PC-3 (cell line): ENCODE results near the gene SLC2A9. TPM values are rescaled to one million over a fixed set of nuclear protein-coding genes. Genes with fewer than 3 reads are reported as not detected.

Experiments
- ATAC-seq: fragments of 200-7000 bp; cut with Tn5 transposase; 2 replicates; pipeline ENCODE4 v1.9.1; 2020; ENCODE audit warnings: mild to moderate bottlenecking, moderate library complexity
- BruUV-seq: library from RNA; stranded (reverse); fragments of 400-500 nt; replicated peaks from 2 replicates; lab custom pipeline; 2021; lab: Mats Ljungman, UMichigan
- CTCF ChIA-PET: fragments of 300-600 bp; sonication (Branson Sonifier 250); formaldehyde crosslinking; loops from one replicate; lab custom pipeline; 2022; ENCODE audit warnings: antibody characterized with exemption; lab: Charles Lee
- POLR2A ChIA-PET: fragments of 300-600 bp; sonication (Branson Sonifier 250); formaldehyde crosslinking; loops from one replicate; lab custom pipeline; 2022; ENCODE audit warnings: antibody characterized with exemption; ENCODE audit not compliant: unreplicated experiment; lab: Charles Lee
- DNase-seq: peaks from one replicate; pipeline ENCODE4 v3.0.0-alpha.2; 2015
- H2AFZ ChIP-seq: fragments of 300-600 bp; sonication (generic); 2 replicates; pipeline ENCODE4 v1.6.0; 2016; ENCODE audit warnings: antibody characterized with exemption, low read length
- H3F3A ChIP-seq: fragments of 300-600 bp; sonication (generic); one replicate; pipeline ENCODE4 v1.6.0; 2017; ENCODE audit warnings: antibody characterized with exemption, low read length, control low read depth, mild to moderate bottlenecking; ENCODE audit not compliant: unreplicated experiment
- H3K27ac ChIP-seq: fragments of 300-600 bp; sonication (generic); 2 replicates; pipeline ENCODE4 v1.5.1; 2016; ENCODE audit warnings: mild to moderate bottlenecking, low read length
- H3K27me3 ChIP-seq: fragments of 300-600 bp; sonication (generic); 2 replicates; pipeline ENCODE4 v1.6.1; 2016; ENCODE audit warnings: low read length, mixed read lengths
- H3K36me3 ChIP-seq: fragments of 300-600 bp; sonication (generic); 2 replicates; pipeline ENCODE4 v1.6.1; 2016; ENCODE audit warnings: low read depth, mixed run types, low read length, mixed read lengths
- H3K4me1 ChIP-seq: fragments of 300-600 bp; sonication (generic); 2 replicates; pipeline ENCODE4 v1.5.1; 2016; ENCODE audit warnings: low read length; ENCODE audit not compliant: insufficient read depth
- H3K4me2 ChIP-seq: fragments of 300-600 bp; sonication (generic); 2 replicates; pipeline ENCODE4 v1.6.0; 2016; ENCODE audit warnings: low read length
- H3K4me3 ChIP-seq: fragments of 300-600 bp; sonication (generic); 2 replicates; pipeline ENCODE4 v1.5.1; 2016; ENCODE audit warnings: mild to moderate bottlenecking, low read length, mixed read lengths
- H3K79me2 ChIP-seq: fragments of 300-600 bp; sonication (generic); 2 replicates; pipeline ENCODE4 v1.6.1; 2017; ENCODE audit warnings: low read length, mixed read lengths
- H3K9ac ChIP-seq: fragments of 300-600 bp; sonication (generic); 2 replicates; pipeline ENCODE4 v1.6.0; 2016; ENCODE audit warnings: mild to moderate bottlenecking, low read length
- H3K9me2 ChIP-seq: fragments of 300-600 bp; sonication (generic); replicated peaks from 2 replicates; pipeline ENCODE4 v1.6.1; 2016; ENCODE audit warnings: mixed run types, low read length, mixed read lengths
- H3K9me3 ChIP-seq: fragments of 300-600 bp; sonication (generic); 2 replicates; pipeline ENCODE4 v1.6.1; 2016; ENCODE audit warnings: low read length, mixed read lengths
- H4K20me1 ChIP-seq: fragments of 300-600 bp; sonication (generic); 2 replicates; pipeline ENCODE4 v1.6.1; 2016; ENCODE audit warnings: low read length, mixed read lengths
- EZH2 ChIP-seq: fragments of 300-600 bp; sonication (generic); IDR thresholded peaks from one replicate; pipeline ENCODE4 v1.6.1; 2017; ENCODE audit warnings: antibody characterized with exemption, mild to moderate bottlenecking, low read length; ENCODE audit not compliant: unreplicated experiment
- EZH2phosphoT487 ChIP-seq: fragments of 300-600 bp; sonication (generic); IDR thresholded peaks from 2 replicates; pipeline ENCODE4 v1.6.1; 2018; ENCODE audit warnings: mild to moderate bottlenecking, antibody characterized with exemption, low read length, borderline replicate concordance
- intact Hi-C: fragments of 100-400 bp; cut with micrococcal nuclease; formaldehyde crosslinking; loops from 2 replicates; pipeline ENCODE4 v1.9.0; 2023
- total RNA-seq: library from RNA; depleted of rRNA; stranded (reverse); fragments of >200 nt; gene quantifications from 2 replicates; pipeline ENCODE4 v1.2.3, GENCODE V29; 2014
- TF ChIP-seq, protein P1 (sequence below): fragments of 300-600 bp; sonication (generic); conservative IDR thresholded peaks from 2 replicates; pipeline ENCODE4 v1.5.1; 2017; ENCODE audit warnings: antibody characterized with exemption, low read depth, mild to moderate bottlenecking, low read length

Gene SLC2A9
- total RNA-seq, 1 experiment from 2014 or later = 0.11 TPM

GRCh38 chr4:9859810-9860209 lies 161.5 kb downstream of the SLC2A9 start:
- DNase-seq (no peak), ATAC-seq (no peak)
- H3F3A ChIP-seq = no peaks in the 10 kb centered on the region
- no peaks in the 10 kb centered on the region for H3K9me2 ChIP-seq
- H3K27ac ChIP-seq = no peak overlapping the region
- H2AFZ ChIP-seq = no peak overlapping the region
- POLR2A ChIA-PET = no interaction called here
- no peaks in the 10 kb centered on the region for H3K27me3 ChIP-seq
- no peaks in the 10 kb centered on the region for H3K9me3 ChIP-seq
- no peak overlapping the region for H3K9ac ChIP-seq
- H4K20me1 ChIP-seq = no peaks in the 10 kb centered on the region
- no peaks in the 10 kb centered on the region for H3K36me3 ChIP-seq
- BruUV-seq = no TSS peak
- no peak overlapping the region for H3K4me3 ChIP-seq
- CTCF ChIA-PET = no interaction called here
- TF ChIP-seq, protein P1, sequence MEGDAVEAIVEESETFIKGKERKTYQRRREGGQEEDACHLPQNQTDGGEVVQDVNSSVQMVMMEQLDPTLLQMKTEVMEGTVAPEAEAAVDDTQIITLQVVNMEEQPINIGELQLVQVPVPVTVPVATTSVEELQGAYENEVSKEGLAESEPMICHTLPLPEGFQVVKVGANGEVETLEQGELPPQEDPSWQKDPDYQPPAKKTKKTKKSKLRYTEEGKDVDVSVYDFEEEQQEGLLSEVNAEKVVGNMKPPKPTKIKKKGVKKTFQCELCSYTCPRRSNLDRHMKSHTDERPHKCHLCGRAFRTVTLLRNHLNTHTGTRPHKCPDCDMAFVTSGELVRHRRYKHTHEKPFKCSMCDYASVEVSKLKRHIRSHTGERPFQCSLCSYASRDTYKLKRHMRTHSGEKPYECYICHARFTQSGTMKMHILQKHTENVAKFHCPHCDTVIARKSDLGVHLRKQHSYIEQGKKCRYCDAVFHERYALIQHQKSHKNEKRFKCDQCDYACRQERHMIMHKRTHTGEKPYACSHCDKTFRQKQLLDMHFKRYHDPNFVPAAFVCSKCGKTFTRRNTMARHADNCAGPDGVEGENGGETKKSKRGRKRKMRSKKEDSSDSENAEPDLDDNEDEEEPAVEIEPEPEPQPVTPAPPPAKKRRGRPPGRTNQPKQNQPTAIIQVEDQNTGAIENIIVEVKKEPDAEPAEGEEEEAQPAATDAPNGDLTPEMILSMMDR = no peak
- TF ChIP-seq EZH2 (no peak), EZH2phosphoT487 (no peak)
- no peaks in the 10 kb centered on the region for H3K4me1 ChIP-seq
- intact Hi-C loops = no loop called here
- H3K79me2 ChIP-seq = no peaks in the 10 kb centered on the region
- no peak overlapping the region for H3K4me2 ChIP-seq

GRCh38 chr4:9849538-9849920 lies 171.8 kb downstream of the SLC2A9 start:
- Histone ChIP-seq H2AFZ (no peak overlapping the region), H3K27me3 (no peaks in the 10 kb centered on the region; the same call in 1 of the 2 replicates), H4K20me1 (no peaks in the 10 kb centered on the region), H3F3A (no peaks in the 10 kb centered on the region), H3K9me2 (no peaks in the 10 kb centered on the region), H3K36me3 (no peaks in the 10 kb centered on the region), H3K4me3 (no peak overlapping the region), H3K4me2 (no peak overlapping the region), H3K9ac (no peak overlapping the region), H3K79me2 (no peaks in the 10 kb centered on the region), H3K27ac (no peak overlapping the region), H3K9me3 (no peaks in the 10 kb centered on the region), H3K4me1 (no peaks in the 10 kb centered on the region)
- TF ChIP-seq EZH2phosphoT487 (no peak), EZH2 (no peak)
- TF ChIP-seq, protein P1 = no peak
- no TSS peak for BruUV-seq
- ChIA-PET POLR2A (no interaction called here), CTCF (no interaction called here)
- ATAC-seq (no peak), DNase-seq (no peak)
- intact Hi-C loops = no loop called here

DNA sequence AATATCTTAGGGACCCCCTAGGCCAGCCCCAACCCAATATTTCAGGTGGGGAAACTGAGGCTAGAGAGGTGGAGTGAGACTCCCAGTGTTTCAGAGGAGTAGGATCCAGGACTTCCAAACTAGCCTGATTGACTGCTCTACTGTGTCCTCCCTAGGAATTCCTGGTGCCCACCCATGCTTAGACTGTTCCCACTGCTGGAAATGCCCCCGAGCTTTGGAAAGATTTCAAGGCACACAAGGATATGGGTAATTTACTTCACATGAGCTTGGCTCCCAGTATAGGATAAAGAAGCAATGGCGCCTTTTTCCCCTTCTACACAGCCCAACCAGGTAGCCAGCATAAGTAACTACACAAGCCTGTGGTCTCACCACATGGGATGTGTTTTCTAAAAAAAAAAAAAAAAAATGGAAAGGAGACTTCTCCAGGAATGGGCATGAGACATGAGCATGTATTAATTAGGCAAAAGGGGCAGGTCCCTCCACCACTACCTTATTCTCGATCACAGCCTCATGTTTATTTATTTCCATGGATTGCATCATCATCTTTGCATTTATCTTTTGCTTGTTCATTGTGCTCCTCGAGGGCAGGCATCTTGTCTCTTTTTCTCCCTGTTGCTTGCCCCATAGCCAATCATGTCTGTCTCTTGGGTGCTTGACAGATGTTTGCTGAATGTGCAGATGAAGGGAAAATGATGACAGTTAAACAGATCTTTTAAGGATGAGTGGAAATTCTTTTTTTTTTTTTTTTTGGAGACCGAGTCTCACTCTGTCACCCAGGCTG lies 173.1 kb downstream of the SLC2A9 start:
- no peaks in the 10 kb centered on the region for H3K9me2 ChIP-seq
- H3K9ac ChIP-seq = no peak overlapping the region
- ATAC-seq (no peak), DNase-seq (no peak)
- H3K79me2 ChIP-seq = no peaks in the 10 kb centered on the region
- no peak overlapping the region for H2AFZ ChIP-seq
- CTCF ChIA-PET = no interaction called here
- no peaks in the 10 kb centered on the region for H3K36me3 ChIP-seq
- no peaks in the 10 kb centered on the region for H3K4me1 ChIP-seq
- H3K4me2 ChIP-seq = no peak overlapping the region
- H3K4me3 ChIP-seq = no peak overlapping the region
- H3K9me3 ChIP-seq = no peaks in the 10 kb centered on the region
- no TSS peak for BruUV-seq
- H3K27ac ChIP-seq = no peak overlapping the region
- H3K27me3 ChIP-seq = no peaks in the 10 kb centered on the region; the same call in 1 of the 2 replicates
- POLR2A ChIA-PET = no interaction called here
- no peaks in the 10 kb centered on the region for H4K20me1 ChIP-seq
- intact Hi-C loops = no loop called here
- TF ChIP-seq, protein P1 = no peak
- no peak for TF ChIP-seq EZH2
- TF ChIP-seq EZH2phosphoT487 = no peak
- H3F3A ChIP-seq = no peaks in the 10 kb centered on the region
